Measurements from ENCODE around the gene CDC42EP2. TPM values are rescaled to one million over a fixed set of nuclear protein-coding genes. Genes with fewer than 3 reads are reported as not detected.

CDC42EP2 gene
- total RNA-seq, 1 donor from 2014 or later, result 26.7 TPM

DNA sequence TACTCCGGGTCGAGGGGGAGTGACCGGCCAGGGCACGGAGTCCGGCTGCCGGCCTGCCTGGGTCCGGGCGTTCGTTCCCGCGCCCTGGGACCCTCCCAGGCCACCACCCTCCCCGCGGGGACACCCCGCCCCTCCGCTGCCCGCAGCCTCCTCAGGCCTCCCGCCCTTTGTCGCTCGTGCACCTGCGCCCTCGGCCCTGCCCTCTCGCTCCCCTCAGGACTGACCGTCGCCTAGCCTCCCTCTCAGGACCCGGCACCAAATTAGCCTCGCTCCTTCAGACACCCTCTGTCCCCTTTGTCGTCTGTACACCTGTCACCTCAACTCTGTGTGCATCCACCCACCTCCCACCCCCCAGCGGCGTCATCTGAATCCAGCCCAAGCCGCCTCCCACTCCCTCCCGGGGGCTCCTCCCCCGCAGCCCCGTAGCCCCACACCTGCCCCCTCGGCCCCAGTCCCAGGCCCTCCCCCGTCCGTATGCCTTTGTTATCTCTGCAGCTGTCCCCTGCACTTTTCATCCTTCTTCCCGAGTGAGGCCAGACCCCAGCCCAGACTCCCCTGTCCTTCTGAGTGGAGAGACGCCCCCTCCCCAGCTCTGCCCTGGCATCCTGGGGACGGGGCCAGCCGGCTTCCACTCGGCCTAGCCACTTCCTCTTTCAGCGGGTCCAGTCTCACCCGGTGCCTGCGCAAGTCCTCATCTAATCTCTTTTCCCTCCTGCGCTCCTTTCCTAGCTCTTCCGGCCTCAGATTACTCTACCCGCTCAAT is 40.5 kb downstream of the CDC42EP2 start:
- H3K27ac ChIP-seq (ENCODE audit: low read depth, low read length), result no peak overlapping the region
- H3K36me3 Mint-ChIP-seq (ENCODE audit: low read depth, unreplicated experiment), result peaks cover 5% of the 10 kb centered on the region
- H2AFZ ChIP-seq (ENCODE audit: low read depth, low read length), result peak overlapping the region; percentile 47
- no peaks in the 10 kb centered on the region for H3K79me2 ChIP-seq (ENCODE audit: insufficient read depth, low read length)
- H4K20me1 ChIP-seq (ENCODE audit: insufficient read depth, low read length), result peaks cover 29% of the 10 kb centered on the region
- peak overlapping the region; percentile 89 for H3K4me2 ChIP-seq (ENCODE audit: low read length)
- no peaks in the 10 kb centered on the region for H3K9me3 ChIP-seq (ENCODE audit: insufficient read depth, low read depth, low read length)
- peaks cover 8% of the 10 kb centered on the region for H3K4me1 Mint-ChIP-seq (ENCODE audit: low read depth, unreplicated experiment)
- H3K27ac Mint-ChIP-seq (ENCODE audit: unreplicated experiment), result peak overlapping the region; percentile 12
- TF ChIP-seq, protein P1, sequence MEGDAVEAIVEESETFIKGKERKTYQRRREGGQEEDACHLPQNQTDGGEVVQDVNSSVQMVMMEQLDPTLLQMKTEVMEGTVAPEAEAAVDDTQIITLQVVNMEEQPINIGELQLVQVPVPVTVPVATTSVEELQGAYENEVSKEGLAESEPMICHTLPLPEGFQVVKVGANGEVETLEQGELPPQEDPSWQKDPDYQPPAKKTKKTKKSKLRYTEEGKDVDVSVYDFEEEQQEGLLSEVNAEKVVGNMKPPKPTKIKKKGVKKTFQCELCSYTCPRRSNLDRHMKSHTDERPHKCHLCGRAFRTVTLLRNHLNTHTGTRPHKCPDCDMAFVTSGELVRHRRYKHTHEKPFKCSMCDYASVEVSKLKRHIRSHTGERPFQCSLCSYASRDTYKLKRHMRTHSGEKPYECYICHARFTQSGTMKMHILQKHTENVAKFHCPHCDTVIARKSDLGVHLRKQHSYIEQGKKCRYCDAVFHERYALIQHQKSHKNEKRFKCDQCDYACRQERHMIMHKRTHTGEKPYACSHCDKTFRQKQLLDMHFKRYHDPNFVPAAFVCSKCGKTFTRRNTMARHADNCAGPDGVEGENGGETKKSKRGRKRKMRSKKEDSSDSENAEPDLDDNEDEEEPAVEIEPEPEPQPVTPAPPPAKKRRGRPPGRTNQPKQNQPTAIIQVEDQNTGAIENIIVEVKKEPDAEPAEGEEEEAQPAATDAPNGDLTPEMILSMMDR (IDR thresholded peaks at IDR 0.05; ENCODE audit: insufficient read depth, low read depth, low read length), result no peak
- no peak for TF ChIP-seq EZH2 (IDR thresholded peaks at IDR 0.05; ENCODE audit: insufficient read depth, low read length)
- H3K36me3 ChIP-seq (ENCODE audit: insufficient read depth, low read length), result peaks cover 21% of the 10 kb centered on the region
- peaks cover 17% of the 10 kb centered on the region for H3K4me1 ChIP-seq (ENCODE audit: insufficient read depth, low read length)
- peak overlapping the region; percentile 76 for H3K4me3 Mint-ChIP-seq (ENCODE audit: unreplicated experiment)
- H3K9ac ChIP-seq (ENCODE audit: low read length), result peak overlapping the region; percentile 43
- no peaks in the 10 kb centered on the region for H3K9me3 Mint-ChIP-seq (ENCODE audit: unreplicated experiment)
- H3K27me3 ChIP-seq (ENCODE audit: insufficient read depth, low read length), result peaks cover 17% of the 10 kb centered on the region
- peaks cover 26% of the 10 kb centered on the region for H3K27me3 Mint-ChIP-seq (ENCODE audit: low read depth, unreplicated experiment)
- FAIRE-seq (no peak), DNase-seq (ENCODE audit: low read depth) (no peak)
- peak overlapping the region; percentile 46 for H3K4me3 ChIP-seq (ENCODE audit: insufficient read depth, low read depth, low read length)

DNA sequence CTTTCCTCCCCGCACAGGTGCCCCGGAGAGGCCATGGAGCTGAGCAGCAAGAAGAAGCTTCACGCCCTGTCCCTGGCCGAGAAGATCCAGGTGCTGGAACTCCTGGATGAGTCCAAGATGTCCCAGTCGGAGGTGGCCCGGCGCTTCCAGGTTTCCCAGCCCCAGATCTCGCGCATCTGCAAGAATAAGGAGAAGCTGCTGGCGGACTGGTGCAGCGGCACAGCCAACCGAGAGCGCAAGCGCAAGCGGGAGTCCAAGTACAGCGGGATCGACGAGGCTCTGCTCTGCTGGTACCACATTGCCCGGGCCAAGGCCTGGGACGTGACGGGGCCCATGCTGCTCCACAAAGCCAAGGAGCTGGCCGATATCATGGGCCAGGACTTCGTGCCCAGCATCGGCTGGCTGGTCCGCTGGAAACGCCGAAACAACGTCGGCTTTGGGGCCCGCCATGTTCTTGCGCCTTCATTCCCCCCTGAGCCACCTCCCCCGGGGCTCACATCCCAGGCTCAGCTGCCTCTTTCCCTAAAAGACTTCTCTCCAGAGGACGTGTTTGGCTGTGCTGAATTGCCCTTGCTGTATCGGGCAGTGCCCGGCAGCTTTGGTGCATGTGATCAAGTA is 41.2 kb downstream of the CDC42EP2 start:
- DNase-seq (ENCODE audit: low read depth) (no peak), FAIRE-seq (no peak)
- Mint-ChIP-seq H3K27me3 (ENCODE audit: low read depth, unreplicated experiment) (peaks cover 26% of the 10 kb centered on the region), H3K36me3 (ENCODE audit: low read depth, unreplicated experiment) (peaks cover 5% of the 10 kb centered on the region), H3K27ac (ENCODE audit: unreplicated experiment) (peak overlapping the region; percentile 58), H3K9me3 (ENCODE audit: unreplicated experiment) (no peaks in the 10 kb centered on the region), H3K4me1 (ENCODE audit: low read depth, unreplicated experiment) (peaks cover 8% of the 10 kb centered on the region), H3K4me3 (ENCODE audit: unreplicated experiment) (peak overlapping the region; percentile 71)
- Histone ChIP-seq H3K4me3 (ENCODE audit: insufficient read depth, low read depth, low read length) (peak overlapping the region; percentile 39), H2AFZ (ENCODE audit: low read depth, low read length) (peak overlapping the region; percentile 41), H3K27me3 (ENCODE audit: insufficient read depth, low read length) (peaks cover 17% of the 10 kb centered on the region), H3K4me2 (ENCODE audit: low read length) (peak overlapping the region; percentile 89), H3K36me3 (ENCODE audit: insufficient read depth, low read length) (peaks cover 18% of the 10 kb centered on the region), H3K27ac (ENCODE audit: low read depth, low read length) (no peak overlapping the region), H3K9ac (ENCODE audit: low read length) (peak overlapping the region; percentile 41), H3K9me3 (ENCODE audit: insufficient read depth, low read depth, low read length) (no peaks in the 10 kb centered on the region), H3K79me2 (ENCODE audit: insufficient read depth, low read length) (no peaks in the 10 kb centered on the region), H4K20me1 (ENCODE audit: insufficient read depth, low read length) (peaks cover 29% of the 10 kb centered on the region), H3K4me1 (ENCODE audit: insufficient read depth, low read length) (peaks cover 17% of the 10 kb centered on the region)
- TF ChIP-seq EZH2 (IDR thresholded peaks at IDR 0.05; ENCODE audit: insufficient read depth, low read length), result peak; percentile 70
- TF ChIP-seq, protein P1 (IDR thresholded peaks at IDR 0.05; ENCODE audit: insufficient read depth, low read depth, low read length), result no peak

All from astrocyte (in vitro differentiated cells and primary cell).